ENCODE data around the gene SUFU.
"Not testable (repeated sequence)": the region's sequence is repeated elsewhere in the genome, so short reads cannot be mapped to it uniquely, and the experiment has no call there.

The SUFU gene

DNA sequence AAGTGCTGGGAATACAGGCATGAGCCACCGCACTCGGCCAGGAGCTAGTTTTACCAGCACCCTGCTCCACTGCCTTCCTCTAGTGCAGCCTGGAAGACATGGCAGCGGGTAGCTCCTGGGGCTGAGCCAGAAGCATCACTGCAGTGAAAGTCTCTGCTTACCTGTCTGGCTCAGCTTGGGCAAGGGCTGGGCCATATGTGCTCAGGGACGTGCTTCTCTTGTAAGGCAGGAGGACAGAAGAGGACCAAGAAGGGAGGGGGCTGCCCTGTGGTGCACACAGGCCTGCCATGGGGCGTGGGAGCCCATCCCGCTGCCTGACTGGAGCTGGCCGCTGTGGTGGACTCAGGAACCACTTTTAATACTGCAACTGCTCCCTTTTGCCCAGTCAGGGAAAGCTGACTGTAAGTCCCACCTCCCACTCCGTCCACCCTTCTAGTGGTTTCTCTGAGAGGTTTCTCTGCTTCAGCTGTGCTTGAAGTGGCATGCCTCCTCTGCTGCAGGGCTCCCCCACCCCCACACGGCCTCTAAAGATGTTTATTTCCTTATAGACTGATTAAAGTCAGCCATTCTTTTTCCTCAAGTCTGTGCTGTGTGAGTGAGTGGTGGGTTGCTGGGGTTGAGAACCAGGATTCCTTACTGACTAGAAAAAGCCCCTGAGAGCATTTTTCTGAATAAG is 27.2 kb upstream of the SUFU start:
- no peak for FAIRE-seq
- DNase-seq (ENCODE audit: extremely low spot score, insufficient read length, low read depth), result no peak

DNA sequence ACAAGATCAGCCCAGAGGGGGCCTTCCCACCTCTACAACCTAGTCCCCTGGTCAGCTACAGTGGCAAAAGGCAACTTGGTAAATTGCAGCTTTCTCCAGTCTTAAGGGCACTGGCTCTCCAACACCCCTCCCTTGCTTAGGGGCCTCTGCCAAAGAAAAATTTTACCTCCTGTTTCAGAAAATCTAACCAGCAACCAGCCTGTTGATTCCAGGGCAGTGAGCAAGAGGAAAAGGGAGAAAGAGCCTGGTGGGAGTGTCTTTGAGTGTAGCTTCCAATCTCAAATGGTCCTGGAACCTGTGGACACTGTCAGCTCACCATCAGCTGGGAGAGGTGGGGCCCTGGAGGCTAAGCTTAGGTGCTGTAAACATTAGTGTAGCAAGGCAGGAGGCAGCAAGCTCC is 24.1 kb upstream of the SUFU start:
- FAIRE-seq (no peak), DNase-seq (ENCODE audit: extremely low spot score, insufficient read length, low read depth) (no peak)

- FAIRE-seq (no peak), DNase-seq (ENCODE audit: extremely low spot score, insufficient read length, low read depth) (no peak)
Measured at GRCh38 chr10:102480396-102480795, 23.4 kb upstream of the SUFU start.

GRCh38 chr10:102484021-102484420 is 19.8 kb upstream of the SUFU start:
- DNase-seq (ENCODE audit: extremely low spot score, insufficient read length, low read depth) (no peak), FAIRE-seq (no peak)

- DNase-seq (ENCODE audit: extremely low spot score, insufficient read length, low read depth) (no peak), FAIRE-seq (no peak)
Measured at GRCh38 chr10:102485093-102485784, 18.5 kb upstream of the SUFU start.

DNA sequence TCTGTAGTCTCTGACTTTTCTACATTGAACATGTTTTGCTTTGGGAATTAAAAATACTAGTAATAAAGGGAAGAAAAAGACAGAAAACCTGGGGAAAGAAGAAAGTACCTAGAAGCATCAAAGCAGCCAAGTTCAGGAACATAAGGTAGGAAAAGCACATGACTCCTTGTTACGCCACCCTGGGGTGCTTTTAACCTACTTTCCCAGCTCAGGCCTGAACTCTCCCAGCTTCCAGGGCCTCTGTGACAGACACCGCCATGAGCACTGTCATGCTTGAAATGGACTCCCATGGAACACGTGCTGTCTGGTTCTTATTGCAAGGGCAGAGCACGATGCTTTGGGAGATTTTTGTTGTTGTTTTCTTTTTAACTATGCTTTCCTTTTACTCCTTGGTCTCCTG is 12.6 kb upstream of the SUFU start:
- no peak for DNase-seq (ENCODE audit: extremely low spot score, insufficient read length, low read depth)

DNA sequence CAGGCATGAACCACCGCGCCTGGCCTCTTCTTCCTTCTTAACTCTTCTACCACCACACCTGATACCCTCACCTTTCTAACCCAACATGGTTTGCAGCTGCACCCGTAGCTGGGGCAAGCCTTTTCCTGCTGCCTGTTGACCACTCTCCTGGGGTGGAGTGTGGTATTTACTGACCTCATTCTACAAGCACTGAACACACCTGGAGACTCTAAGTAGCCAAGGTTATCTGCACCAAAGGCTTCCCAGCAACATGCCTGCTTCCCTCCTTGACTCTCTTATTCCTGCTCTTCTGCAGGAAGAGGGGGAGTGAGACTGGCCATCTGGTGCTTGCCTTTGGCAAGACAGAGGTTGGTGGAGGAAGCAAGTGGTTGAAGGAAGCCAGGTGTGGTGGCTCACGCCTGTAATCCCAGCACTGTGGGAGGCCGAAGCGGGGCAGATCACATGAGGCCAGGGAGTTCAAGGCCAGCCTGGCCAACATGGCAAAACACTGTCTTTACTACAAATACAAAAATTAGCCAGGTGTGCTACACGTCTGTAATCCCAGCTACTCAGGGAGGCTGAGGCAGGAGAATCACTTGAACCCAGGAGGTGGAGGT is 11.3 kb upstream of the SUFU start:
- FAIRE-seq, result no peak

More for the DNA sequence above, 12.6 kb upstream of the SUFU start:
- no peak for FAIRE-seq

GRCh38 chr10:102492983-102493382 is 10.8 kb upstream of the SUFU start:
- DNase-seq (ENCODE audit: extremely low spot score, insufficient read length, low read depth) (no peak), FAIRE-seq (no peak)

More for the DNA sequence above, 11.3 kb upstream of the SUFU start:
- DNase-seq (ENCODE audit: extremely low spot score, insufficient read length, low read depth), result no peak

DNA sequence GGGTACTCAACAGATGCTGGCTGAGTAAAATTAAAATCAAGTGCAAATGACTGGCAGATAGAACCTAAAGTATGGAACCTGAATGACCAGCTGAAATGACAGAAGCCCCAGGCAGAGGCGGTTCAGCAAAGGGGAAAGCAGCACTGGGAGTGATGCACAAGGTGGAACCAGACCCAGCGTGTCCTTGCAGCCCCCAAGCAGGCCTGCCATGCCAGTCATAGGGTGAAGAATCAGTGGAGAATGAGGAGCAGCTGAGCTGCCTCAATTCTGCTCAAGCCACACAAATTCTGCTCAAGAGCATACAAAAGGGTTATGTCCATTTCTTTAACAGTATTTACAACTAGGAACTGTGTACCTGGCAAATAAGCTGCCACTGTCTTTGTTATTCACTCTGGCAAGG is 10.0 kb upstream of the SUFU start:
- no peak for FAIRE-seq
- no peak for DNase-seq (ENCODE audit: extremely low spot score, insufficient read length, low read depth)

DNA sequence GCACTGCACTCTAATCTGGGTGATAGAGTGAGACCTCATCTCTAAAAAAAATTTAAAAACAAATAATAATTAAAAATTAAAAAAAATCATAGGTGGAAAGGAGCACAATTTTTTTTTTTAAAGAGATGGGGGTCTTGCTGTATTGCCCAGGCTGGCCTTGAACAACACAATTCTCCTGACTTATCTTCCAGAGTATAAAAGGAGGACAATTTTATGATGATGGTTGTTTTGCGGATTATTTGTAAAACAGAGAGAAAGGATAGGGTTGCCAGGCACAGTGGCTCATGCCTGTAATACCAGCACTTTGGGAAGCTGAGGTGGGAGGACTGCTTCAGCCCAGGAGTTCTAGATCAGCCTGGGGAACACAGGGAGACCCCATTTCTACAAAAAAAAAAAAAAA is 6.2 kb upstream of the SUFU start:
- no peak for DNase-seq (ENCODE audit: extremely low spot score, insufficient read length, low read depth)
- FAIRE-seq, result no peak

DNA sequence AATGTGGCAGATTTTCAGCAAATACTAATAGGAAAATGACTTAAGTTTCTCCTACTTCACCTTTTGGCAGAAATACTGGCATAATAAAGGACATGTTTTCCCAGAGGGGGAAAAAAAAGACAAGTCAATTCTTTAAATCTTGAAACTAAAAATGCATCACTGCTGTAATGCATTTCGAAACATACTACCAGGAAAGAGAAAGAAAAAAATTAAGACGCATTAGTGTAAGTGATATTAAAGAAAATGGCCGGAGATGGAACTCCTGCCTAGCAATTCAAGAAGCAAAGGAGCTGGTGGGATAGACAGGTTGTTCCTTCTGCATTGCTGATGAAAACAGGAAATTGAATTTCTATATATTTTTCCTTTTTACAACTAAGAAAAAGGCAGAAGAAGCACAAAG is 4.4 kb upstream of the SUFU start:
- FAIRE-seq (no peak), DNase-seq (ENCODE audit: extremely low spot score, insufficient read length, low read depth) (no peak)

- not testable (repeated sequence) for DNase-seq (ENCODE audit: extremely low spot score, insufficient read length, low read depth); FAIRE-seq
Measured at GRCh38 chr10:102500686-102501085, 3.1 kb upstream of the SUFU start.

DNA sequence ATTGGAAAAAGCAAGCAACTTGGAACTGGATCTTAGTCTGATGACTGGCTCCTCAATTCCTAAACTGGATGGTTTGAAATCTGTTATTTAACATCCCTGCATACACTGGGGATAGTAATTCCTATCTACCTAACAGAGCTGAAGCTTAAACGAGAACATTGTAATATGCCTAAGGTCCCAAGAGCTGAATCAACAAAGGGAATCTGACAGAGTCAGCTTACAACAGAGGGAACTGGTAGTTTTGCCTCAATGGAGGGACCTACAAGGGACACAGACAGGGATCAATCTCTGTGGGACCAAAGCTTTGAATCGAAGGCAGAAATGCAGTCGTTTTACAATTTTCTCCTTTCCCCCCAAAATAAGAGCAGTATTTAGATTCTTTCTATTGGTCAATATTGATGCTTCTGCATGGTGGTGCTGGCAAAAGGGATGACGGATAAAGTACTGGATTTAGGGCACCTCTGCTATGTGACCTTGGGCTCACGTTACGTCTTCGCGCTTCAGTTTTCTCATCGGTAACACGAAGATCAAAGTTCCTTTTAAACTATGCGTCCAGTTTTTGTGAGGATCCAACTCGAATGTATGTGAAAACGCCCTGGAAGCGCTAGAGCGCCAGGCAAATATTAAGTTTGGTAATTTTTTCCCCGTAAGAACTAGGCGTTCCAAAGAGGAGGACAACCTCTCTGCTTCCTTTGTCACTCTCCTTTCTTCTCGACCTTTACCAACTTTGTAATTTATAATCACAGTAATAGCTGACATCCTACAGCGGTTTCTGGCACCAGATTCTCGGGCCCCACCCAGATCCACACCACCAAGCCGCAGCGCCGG is 2.4 kb upstream of the SUFU start:
- FAIRE-seq (peak; percentile 12), DNase-seq (ENCODE audit: extremely low spot score, insufficient read length, low read depth) (no peak)

- FAIRE-seq (peak; percentile 98), DNase-seq (ENCODE audit: extremely low spot score, insufficient read length, low read depth) (peak; percentile 97)
Measured at GRCh38 chr10:102502029-102502336, 1.8 kb upstream of the SUFU start.

GRCh38 chr10:102502337-102503151 is 1.2 kb upstream of the SUFU start, which contains the start of gene ACTR1A:
ACTR1A (minus strand) TSS chr10:102502712; CDS start chr10:102502647, 65 bp downstream.
- FAIRE-seq (no peak), DNase-seq (ENCODE audit: extremely low spot score, insufficient read length, low read depth) (peak; percentile 69)

GRCh38 chr10:102504179-102504975 is 605 bp downstream of the SUFU start:
- DNase-seq (ENCODE audit: extremely low spot score, insufficient read length, low read depth) (no peak), FAIRE-seq (no peak)

GRCh38 chr10:102504976-102505300 is 1.2 kb downstream of the SUFU start:
- no peak for DNase-seq (ENCODE audit: extremely low spot score, insufficient read length, low read depth)
- FAIRE-seq, result no peak

- DNase-seq (ENCODE audit: extremely low spot score, insufficient read length, low read depth) (no peak), FAIRE-seq (no peak)
Measured at GRCh38 chr10:102505462-102506115, 1.8 kb downstream of the SUFU start.

DNA sequence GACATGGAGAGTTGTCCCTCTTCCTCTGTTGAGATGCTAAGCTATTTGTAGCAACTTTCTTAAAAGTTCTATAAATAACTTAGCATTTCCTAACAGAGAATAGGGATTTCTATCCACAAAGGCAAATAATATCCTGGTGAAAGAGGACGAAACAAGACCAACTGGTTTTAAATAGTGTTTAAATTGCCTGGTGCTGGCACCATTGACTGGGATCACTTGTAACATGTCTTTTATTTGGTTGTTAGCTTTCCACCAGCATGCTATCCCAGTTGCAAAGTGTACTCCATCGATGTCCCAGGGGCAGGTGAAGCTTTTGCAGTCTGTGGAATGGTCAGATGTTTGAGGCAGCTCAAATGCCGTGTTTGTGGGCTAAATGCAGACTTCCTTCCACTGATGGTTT is 3.7 kb downstream of the SUFU start:
- no peak for FAIRE-seq
- DNase-seq (ENCODE audit: extremely low spot score, insufficient read length, low read depth), result no peak

All from GM18507 (cell line).